ENCODE measurements around the gene ZNF407. TPM values are rescaled to one million over a fixed set of nuclear protein-coding genes. Genes with fewer than 3 reads are reported as not detected.

The ZNF407 gene
- total RNA-seq, 1 experiment from 2014 or later = 15.2 TPM

DNA sequence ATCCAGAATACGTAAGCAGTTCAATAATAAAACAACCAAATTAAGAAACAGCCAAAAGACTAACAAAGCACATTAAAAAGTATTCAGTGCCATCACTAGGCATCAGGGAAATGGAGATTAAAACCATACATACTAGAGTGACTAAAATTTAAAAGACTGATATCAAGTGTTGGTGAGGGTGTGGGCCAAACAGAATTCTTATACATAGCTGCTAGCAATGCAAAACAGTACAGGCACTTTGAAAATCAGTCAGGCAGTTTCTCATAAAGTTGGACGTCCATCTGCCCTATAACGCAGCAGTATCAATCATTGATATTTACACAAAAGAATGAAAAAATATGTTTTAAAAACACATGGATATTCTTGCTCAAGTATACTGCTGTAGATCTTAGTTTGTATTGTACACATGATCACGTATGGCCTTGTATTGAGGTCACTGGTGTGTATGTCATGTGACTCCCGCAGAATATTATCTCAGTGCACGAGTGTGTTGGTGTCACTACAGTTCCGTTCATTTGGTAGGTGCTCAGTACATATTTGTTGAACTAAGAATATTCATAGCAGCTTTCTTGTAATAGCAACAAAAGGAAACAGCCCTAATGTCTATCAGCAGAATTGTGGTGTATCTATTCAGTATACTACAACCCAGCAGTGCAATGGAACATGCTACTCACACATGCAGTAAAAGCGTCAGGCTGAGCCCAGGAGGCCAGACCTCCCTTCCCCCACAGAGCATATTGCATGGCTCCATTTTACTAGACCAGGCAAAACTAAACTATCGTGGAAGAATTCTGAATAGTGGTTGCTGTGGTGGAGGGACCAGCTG is 28.6 kb downstream of the ZNF407 start:
- Histone ChIP-seq H3K4me1 (replicated peaks) (peaks cover 18% of the 10 kb centered on the region), H3K27me3 (replicated peaks) (no peaks in the 10 kb centered on the region), H3K27ac (no peak overlapping the region), H3K36me3 (no peaks in the 10 kb centered on the region; the same call in 1 of the 2 replicates), H3K9me3 (replicated peaks) (no peaks in the 10 kb centered on the region), H3K4me3 (no peak overlapping the region)
- DNase-seq (ENCODE audit: low read depth in 1 of 2, low spot score in 2 of 2) = no peak

GRCh38 chr18:74630804-74631203 is 33.1 kb downstream of the ZNF407 start:
- Histone ChIP-seq H3K4me3 (no peak overlapping the region), H3K36me3 (peaks cover 38% of the 10 kb centered on the region), H3K9me3 (replicated peaks) (no peaks in the 10 kb centered on the region), H3K4me1 (replicated peaks) (peaks cover 32% of the 10 kb centered on the region), H3K27ac (no peak overlapping the region), H3K27me3 (replicated peaks) (no peaks in the 10 kb centered on the region)
- DNase-seq (ENCODE audit: low read depth in 1 of 2, low spot score in 2 of 2) = no peak

- Histone ChIP-seq H3K4me3 (no peak overlapping the region), H3K27ac (peak overlapping the region; percentile 13; the same call in 1 of the 2 replicates)
- DNase-seq (ENCODE audit: low read depth in 1 of 2, low spot score in 2 of 2) = no peak
These were observed 33.5 kb downstream of the ZNF407 start for GRCh38 chr18:74631212-74631611.

GRCh38 chr18:74631623-74632350 is 34.1 kb downstream of the ZNF407 start:
- peak overlapping the region; percentile 13; the same call in 1 of the 2 replicates for H3K27ac ChIP-seq
- DNase-seq (ENCODE audit: low read depth in 1 of 2, low spot score in 2 of 2) = peak in 1 of 2 experiments; percentile 31
- H3K4me3 ChIP-seq = no peak overlapping the region
- H3K27me3 ChIP-seq (replicated peaks) = no peaks in the 10 kb centered on the region
- H3K4me1 ChIP-seq (replicated peaks) = peaks cover 32% of the 10 kb centered on the region
- no peaks in the 10 kb centered on the region for H3K9me3 ChIP-seq (replicated peaks)
- peaks cover 38% of the 10 kb centered on the region for H3K36me3 ChIP-seq

More at GRCh38 chr18:74631212-74631611, 33.5 kb downstream of the ZNF407 start:
- peaks cover 38% of the 10 kb centered on the region for H3K36me3 ChIP-seq
- H3K9me3 ChIP-seq (replicated peaks) = no peaks in the 10 kb centered on the region
- H3K4me1 ChIP-seq (replicated peaks) = peaks cover 32% of the 10 kb centered on the region
- no peaks in the 10 kb centered on the region for H3K27me3 ChIP-seq (replicated peaks)

- no peak overlapping the region for H3K4me3 ChIP-seq
- no peak for DNase-seq (ENCODE audit: low read depth in 1 of 2, low spot score in 2 of 2)
- H3K36me3 ChIP-seq = peaks cover 38% of the 10 kb centered on the region
- no peak overlapping the region; the same call in 1 of the 2 replicates for H3K27ac ChIP-seq
- H3K27me3 ChIP-seq (replicated peaks) = no peaks in the 10 kb centered on the region
- H3K4me1 ChIP-seq (replicated peaks) = peaks cover 27% of the 10 kb centered on the region
- no peaks in the 10 kb centered on the region for H3K9me3 ChIP-seq (replicated peaks)
These were observed 34.6 kb downstream of the ZNF407 start for GRCh38 chr18:74632351-74632679.

GRCh38 chr18:74632856-74633255 is 35.2 kb downstream of the ZNF407 start:
- DNase-seq (ENCODE audit: low read depth in 1 of 2, low spot score in 2 of 2) = no peak
- Histone ChIP-seq H3K4me1 (replicated peaks) (peaks cover 25% of the 10 kb centered on the region), H3K9me3 (replicated peaks) (no peaks in the 10 kb centered on the region), H3K4me3 (no peak overlapping the region), H3K36me3 (peaks cover 41% of the 10 kb centered on the region), H3K27ac (no peak overlapping the region), H3K27me3 (replicated peaks) (no peaks in the 10 kb centered on the region)

- peaks cover 43% of the 10 kb centered on the region for H3K36me3 ChIP-seq
- no peak overlapping the region for H3K4me3 ChIP-seq
- peak in 1 of 2 experiments; percentile 21 for DNase-seq (ENCODE audit: low read depth in 1 of 2, low spot score in 2 of 2)
- peaks cover 25% of the 10 kb centered on the region for H3K4me1 ChIP-seq (replicated peaks)
- H3K27ac ChIP-seq = no peak overlapping the region
- H3K9me3 ChIP-seq (replicated peaks) = no peaks in the 10 kb centered on the region
- H3K27me3 ChIP-seq (replicated peaks) = no peaks in the 10 kb centered on the region
These were observed 36.1 kb downstream of the ZNF407 start for GRCh38 chr18:74633652-74634352.

GRCh38 chr18:74635224-74635975 is 37.7 kb downstream of the ZNF407 start:
- Histone ChIP-seq H3K4me3 (no peak overlapping the region), H3K27ac (no peak overlapping the region), H3K9me3 (replicated peaks) (no peaks in the 10 kb centered on the region), H3K36me3 (peaks cover 43% of the 10 kb centered on the region), H3K4me1 (replicated peaks) (peaks cover 25% of the 10 kb centered on the region), H3K27me3 (replicated peaks) (no peaks in the 10 kb centered on the region)
- DNase-seq (ENCODE audit: low read depth in 1 of 2, low spot score in 2 of 2) = no peak

GRCh38 chr18:74637070-74637469 is 39.4 kb downstream of the ZNF407 start:
- Histone ChIP-seq H3K4me3 (no peak overlapping the region), H3K4me1 (replicated peaks) (peaks cover 11% of the 10 kb centered on the region), H3K9me3 (replicated peaks) (no peaks in the 10 kb centered on the region), H3K27ac (no peak overlapping the region), H3K27me3 (replicated peaks) (no peaks in the 10 kb centered on the region), H3K36me3 (peaks cover 38% of the 10 kb centered on the region)
- no peak for DNase-seq (ENCODE audit: low read depth in 1 of 2, low spot score in 2 of 2)

GRCh38 chr18:74638210-74638609 is 40.5 kb downstream of the ZNF407 start:
- H3K9me3 ChIP-seq (replicated peaks) = no peaks in the 10 kb centered on the region
- peaks cover 32% of the 10 kb centered on the region for H3K36me3 ChIP-seq
- H3K4me3 ChIP-seq = no peak overlapping the region
- no peak for DNase-seq (ENCODE audit: low read depth in 1 of 2, low spot score in 2 of 2)
- no peaks in the 10 kb centered on the region for H3K27me3 ChIP-seq (replicated peaks)
- H3K4me1 ChIP-seq (replicated peaks) = peaks cover 8% of the 10 kb centered on the region
- no peak overlapping the region for H3K27ac ChIP-seq

DNA sequence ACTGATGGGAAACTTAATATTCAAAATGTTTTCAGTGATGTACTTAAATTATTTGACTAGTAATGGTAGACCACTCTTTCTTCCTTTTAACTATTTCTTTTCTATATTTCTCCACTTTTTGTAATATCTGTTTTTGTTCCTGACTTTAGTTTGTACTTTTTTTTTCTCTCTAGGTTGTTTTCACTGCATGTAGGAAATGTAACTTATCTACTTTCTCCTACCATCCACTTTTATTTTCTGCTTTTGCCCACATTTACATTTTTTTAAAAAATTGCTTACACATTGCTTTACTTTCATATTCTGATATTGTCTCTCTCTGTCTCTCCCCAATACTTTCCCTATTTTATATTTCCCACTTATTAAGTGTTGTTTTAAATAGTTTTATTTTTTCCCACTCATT is 47.0 kb downstream of the ZNF407 start:
- Histone ChIP-seq H3K4me1 (replicated peaks) (no peaks in the 10 kb centered on the region), H3K9me3 (replicated peaks) (no peaks in the 10 kb centered on the region), H3K36me3 (0 out of 2 replicates have a peak, but pooled peaks cover 5% of the 10 kb centered on the region), H3K27ac (no peak overlapping the region), H3K27me3 (replicated peaks) (no peaks in the 10 kb centered on the region), H3K4me3 (no peak overlapping the region)
- no peak for DNase-seq (ENCODE audit: low read depth in 1 of 2, low spot score in 2 of 2)

DNA sequence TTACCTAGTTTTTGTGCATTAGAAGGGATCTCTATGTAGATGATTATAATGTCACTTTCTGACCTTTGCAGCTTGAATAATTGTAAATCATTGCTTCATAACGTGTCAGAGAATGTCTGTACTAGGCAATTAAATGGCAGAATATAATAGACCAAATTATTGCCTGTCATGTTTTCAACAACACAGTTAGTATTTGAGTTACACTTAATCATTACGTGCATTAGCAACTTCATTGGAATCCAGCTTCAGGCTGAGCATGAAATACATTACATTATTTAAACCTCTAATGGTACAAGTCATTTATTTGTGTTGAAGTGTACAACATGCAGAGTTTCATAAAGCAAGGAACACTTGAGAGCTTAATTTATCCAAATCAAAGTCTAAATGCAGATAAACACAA is 48.0 kb downstream of the ZNF407 start:
- Histone ChIP-seq H3K36me3 (0 out of 2 replicates have a peak, but pooled peaks cover 5% of the 10 kb centered on the region), H3K27ac (no peak overlapping the region), H3K4me3 (no peak overlapping the region), H3K9me3 (replicated peaks) (no peaks in the 10 kb centered on the region), H3K4me1 (replicated peaks) (no peaks in the 10 kb centered on the region), H3K27me3 (replicated peaks) (no peaks in the 10 kb centered on the region)
- no peak for DNase-seq (ENCODE audit: low read depth in 1 of 2, low spot score in 2 of 2)
